SK-MEL-5 (cell line): ENCODE measurements around the gene CAPN11. TPM values are rescaled to one million over a fixed set of nuclear protein-coding genes. Genes with fewer than 3 reads are reported as not detected.
"Not testable (repeated sequence)": the region's sequence is repeated elsewhere in the genome, so short reads cannot be mapped to it uniquely, and the experiment has no call there.

Experiments
- DNase-seq: peaks from one replicate; pipeline ENCODE4 v3.0.0-alpha.2; 2016; ENCODE audit warnings: low read depth, low spot score
- in situ Hi-C: cut with HindIII; loops from 2 replicates; pipeline ENCODE4 v1.10.0; 2016; ENCODE audit warnings: low sequenced_read_pairs, high pct_unique_total_duplicates, low pct_unique_long_range_greater_than_20kb
- total RNA-seq: library from RNA; depleted of rRNA; stranded (reverse); fragments of >200 nt; shearing (Covaris generic); gene quantifications from 2 replicates; pipeline ENCODE4 v1.2.3, GENCODE V29; 2014

The CAPN11 gene
- total RNA-seq, 1 experiment from 2014 or later: not detected

DNA sequence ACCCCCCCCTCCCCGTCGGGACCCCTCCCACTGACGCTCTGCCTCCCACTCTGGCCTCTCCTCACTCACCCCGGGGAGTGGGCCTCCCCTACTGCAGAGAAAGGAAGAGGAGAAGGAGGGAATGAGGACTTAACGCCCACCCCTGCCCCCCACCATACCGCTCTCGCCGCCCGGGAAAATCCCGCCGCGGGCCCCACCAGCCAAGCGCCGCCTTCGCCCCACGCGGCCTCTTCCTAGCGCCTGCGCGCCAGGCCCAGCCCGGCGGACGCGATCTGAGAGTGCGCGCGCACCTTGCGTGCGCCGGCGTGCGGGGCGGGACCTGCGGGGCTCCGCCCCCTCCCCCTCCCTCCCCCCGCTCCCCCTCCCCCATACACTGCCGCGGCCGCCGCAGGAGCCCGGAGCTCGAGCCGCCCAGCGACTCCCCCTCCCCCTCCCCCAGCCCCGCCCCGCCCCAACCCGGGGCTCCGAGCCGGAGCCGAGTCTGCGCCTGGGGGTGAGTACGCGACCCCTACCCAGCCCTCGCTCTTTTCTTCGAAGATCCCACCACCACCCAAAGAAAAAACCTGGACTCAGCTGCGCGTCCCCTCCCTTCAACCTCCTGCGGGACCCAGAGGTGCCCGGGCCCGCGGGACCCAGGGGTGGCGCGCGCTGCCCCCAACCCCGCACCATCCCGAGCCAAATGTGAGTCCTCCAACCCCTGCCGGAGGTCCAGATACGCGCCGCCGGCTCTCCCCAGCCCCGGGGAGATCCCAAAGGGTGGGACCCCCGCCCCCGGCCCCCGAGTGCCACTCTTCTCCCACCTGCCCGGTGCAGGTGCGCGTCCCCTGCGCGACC, 31.2 kb upstream of the CAPN11 start, which contains the start of the genes MRPL14 and TMEM63B:
MRPL14 (minus strand) TSS at position 267 of the 834 bp plus-strand sequence. CDS start 10,841 bp downstream, outside the sequence.
TMEM63B (plus strand) TSS at position 369 of the 834 bp plus-strand sequence. CDS start 7,031 bp downstream, outside the sequence.
- in situ Hi-C loops: no loop called here
- peak; percentile 81 for DNase-seq

DNA sequence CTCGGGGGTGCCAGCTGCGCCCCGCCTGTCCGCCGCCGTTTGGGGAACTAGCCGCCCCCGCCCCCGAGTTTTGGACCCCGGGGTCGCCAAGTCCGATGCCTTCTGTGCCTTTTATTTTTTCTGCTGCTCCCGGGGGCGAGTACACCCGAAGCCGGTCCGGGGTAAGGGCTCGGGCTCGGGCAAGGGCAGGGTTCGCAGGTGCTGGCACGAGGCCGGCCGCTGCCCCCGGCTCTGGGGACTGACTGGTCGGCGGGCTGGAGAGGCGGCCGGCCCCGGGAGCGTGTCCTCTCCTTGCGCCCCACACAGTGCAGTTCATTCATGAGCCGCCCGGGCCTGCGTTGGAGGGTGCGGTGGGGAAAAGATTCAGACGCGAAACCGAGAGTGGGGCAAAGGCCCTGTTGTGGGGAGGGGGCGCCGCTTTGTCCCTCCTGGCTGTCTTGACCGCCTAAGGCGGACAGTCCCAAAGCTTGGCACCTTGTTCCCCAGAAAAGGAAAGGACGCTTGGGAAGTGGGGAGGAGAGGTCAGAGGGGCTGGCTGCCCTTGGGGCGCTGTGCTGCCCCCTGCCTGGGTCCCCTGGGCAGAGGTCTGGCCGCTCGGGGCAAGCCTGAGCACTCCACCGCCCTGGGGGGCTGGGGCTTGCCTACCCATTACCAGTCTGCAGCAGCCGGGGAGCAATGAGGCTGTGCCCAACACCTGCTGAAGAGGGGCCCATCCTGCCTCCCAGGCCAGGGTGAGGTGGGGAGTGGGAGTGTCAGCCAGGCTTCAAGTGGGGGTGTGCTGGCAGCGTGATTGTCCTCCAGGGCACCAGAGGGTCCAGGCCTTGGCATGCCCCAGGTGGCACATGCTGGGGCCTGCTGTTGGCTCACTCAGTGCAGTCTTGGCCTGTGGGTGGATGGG, 30.4 kb upstream of the CAPN11 start:
- in situ Hi-C loops: no loop called here
- peak; percentile 27 for DNase-seq

DNA sequence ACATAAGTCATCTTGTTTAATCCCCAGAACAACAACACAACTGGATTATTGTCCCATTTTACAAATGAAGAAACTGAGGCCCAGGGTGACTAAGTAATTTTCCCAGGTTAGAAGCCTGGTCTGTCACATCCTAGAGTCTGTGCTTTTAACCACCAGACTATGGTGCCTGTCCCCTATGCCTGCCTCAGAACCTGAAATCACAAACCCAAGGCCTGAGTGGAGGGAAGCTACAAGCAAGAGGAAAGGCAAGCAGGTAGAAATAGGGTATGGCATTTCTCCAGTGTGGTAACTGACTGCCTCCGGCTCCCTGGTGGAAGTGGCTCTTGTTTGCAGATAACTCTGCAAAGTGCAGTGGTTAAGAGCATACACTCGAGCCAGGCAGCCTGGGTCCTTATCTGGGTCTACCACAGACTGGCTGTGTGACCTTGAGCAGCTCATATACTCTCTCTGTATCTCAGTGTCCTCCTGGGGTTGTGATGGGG, 28.7 kb upstream of the CAPN11 start:
- in situ Hi-C loops: no loop called here
- no peak for DNase-seq

- in situ Hi-C loops: no loop called here
- no peak for DNase-seq
Measured at GRCh38 chr6:44131892-44132291, 26.7 kb upstream of the CAPN11 start.

DNA sequence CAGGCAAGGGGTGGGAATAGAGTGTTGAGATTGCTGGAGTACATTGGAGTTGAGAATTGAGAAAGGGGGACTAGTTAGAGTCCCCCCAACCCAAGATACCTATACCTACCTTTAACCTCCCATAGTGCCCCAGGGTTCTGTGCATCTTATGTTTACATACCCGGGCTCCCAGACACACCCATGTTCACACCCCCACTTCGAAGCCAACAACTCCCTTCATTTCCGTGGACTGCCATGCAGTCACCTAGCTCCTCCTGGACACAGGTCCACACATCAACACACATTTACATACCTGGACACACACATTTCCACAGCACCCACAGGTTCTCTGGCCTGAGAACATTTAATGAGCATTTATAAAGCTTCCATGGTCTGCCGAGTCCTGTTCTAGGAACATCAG, 26.1 kb upstream of the CAPN11 start:
- DNase-seq: no peak
- in situ Hi-C loops: no loop called here

GRCh38 chr6:44133003-44133931, 25.4 kb upstream of the CAPN11 start:
- in situ Hi-C loops: no loop called here
- peak; percentile 76 for DNase-seq

- in situ Hi-C loops: no loop called here
- DNase-seq: no peak
Measured at GRCh38 chr6:44133981-44134711, 24.5 kb upstream of the CAPN11 start.

GRCh38 chr6:44135173-44135758, 23.4 kb upstream of the CAPN11 start:
- DNase-seq: no peak
- in situ Hi-C loops: no loop called here

GRCh38 chr6:44135875-44136274, 22.7 kb upstream of the CAPN11 start:
- in situ Hi-C loops: no loop called here
- no peak for DNase-seq

DNA sequence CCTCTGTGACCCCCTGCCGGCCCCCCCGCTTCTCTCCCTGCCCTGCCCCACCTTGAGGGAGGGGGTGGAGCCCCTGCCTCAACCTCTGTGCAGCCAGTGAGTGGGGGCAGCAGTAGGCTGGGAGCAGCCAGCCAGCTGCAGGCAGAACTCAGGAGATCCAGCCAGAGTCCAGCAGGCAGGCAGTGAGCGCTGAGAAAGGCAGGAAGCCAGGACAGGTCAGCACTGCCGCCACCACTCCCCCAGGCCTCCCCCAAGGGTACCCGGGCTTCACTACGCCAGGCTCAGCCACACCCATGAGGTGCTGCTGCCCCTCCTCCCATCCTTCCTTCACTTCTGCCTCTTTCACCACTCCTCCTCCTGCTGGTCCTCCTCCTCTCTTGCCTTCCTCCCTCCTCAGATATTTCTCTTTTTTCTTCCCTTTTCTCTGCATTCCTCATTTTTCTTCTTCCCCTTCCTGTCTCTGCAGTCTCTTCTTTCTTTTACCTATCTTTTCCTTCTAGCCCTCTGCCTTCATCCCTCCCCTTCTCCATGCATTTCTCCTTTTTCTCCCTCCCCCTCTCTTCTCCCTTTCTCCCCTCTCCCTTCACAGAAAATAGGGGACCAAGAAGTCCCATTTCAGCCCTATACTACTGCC, 19.8 kb upstream of the CAPN11 start:
- in situ Hi-C loops: no loop called here
- DNase-seq: no peak

DNA sequence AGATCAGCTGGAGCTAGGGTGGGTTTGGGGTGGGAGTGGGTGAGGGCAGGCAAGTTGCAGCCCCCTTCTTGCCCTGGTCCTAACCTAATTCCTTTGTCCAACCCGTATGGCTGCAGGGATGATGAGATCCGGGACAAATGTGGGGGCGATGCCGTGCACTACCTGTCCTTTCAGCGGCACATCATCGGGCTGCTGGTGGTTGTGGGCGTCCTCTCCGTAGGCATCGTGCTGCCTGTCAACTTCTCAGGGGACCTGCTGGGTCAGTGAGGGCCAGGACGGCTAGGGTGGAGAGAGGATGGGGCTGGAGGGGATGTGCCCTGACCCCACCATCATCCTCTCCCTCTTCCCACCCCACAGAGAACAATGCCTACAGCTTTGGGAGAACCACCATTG, 19.3 kb upstream of the CAPN11 start:
- in situ Hi-C loops: no loop called here

DNA sequence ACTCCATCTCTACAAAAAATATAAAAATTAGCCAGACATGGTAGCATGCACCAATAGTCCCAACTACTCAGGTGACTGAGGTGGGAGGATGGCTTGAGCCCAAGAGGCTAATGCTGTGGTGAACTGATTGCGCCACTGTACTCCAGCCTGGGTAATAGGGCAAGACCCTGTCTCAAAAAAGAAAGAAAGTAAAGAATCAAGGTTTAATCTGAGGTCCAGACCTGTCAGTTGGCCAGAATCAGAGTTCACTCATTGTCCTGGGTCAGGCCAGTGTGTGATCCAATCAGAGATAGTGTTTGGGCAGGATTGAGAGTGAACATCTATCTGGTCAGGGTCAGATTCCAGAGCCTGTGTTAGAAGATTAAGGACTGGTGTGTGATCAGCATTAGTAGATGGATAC, 15.8 kb upstream of the CAPN11 start:
- in situ Hi-C loops: no loop called here
- DNase-seq: no peak

More for the DNA sequence above, 19.3 kb upstream of the CAPN11 start:
- DNase-seq: no peak

DNA sequence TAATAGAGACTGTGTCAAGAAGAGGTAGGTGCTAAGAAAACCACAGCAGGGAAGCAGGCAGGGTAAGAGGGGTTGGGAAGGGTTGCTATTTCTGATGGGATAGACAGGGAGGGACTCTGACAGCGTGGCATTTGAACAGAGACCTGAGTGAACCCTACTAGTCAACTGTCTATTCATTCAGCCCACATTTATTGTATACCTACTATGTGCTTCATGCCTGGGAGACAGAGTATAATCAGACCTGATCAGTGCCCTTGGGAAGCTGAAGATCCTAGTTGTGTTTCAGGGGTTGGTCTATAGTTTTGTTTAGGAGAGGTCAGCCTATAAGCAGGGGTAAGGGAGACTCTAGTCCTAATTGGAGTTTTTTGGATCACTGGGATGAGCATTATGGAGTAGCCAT, 14.9 kb upstream of the CAPN11 start:
- no peak for DNase-seq
- in situ Hi-C loops: no loop called here

DNA sequence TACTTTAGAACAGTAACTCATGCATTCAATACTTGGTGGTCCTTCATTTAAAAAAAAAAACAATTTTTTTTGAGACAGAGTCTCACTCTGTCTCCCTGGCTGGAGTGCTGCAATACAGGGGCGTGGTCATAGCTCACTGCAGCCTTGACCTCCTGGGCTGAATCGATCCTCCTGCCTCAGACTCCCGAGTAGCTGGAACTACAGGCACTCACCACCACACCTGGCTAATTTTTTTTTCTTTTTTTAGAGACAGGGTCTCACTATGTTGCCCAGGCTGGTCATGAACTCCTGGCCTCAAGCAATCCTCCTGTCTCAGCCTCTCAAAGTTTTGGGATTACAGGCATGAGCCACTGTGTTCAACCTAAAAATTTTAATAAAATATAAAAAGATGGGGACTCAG, 14.1 kb upstream of the CAPN11 start:
- in situ Hi-C loops, DNase-seq: not testable (repeated sequence)

GRCh38 chr6:44145839-44146238, 12.8 kb upstream of the CAPN11 start:
- no peak for DNase-seq
- in situ Hi-C loops: no loop called here

DNA sequence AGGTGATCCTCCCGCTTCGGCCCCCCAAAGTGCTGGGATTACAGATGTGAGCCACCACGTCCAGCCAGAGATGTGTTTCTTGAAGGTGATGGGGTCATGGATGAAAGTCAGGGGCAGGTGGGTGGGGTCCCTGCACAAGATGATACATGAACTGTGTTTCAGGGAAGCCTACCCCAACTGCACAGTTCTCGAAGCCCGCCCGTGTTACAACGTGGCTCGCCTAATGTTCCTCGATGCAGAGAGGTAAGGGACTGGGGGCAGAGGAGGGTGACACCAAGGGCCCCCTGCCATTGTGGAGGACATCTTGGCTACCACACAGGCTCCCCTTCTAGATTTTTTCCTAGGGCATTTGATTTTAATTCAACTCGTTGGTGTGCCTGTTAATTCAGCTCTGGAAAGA, 11.9 kb upstream of the CAPN11 start:
- DNase-seq: no peak
- in situ Hi-C loops: no loop called here
